Activated T-cell treated with anti-CD3 and anti-CD28 coated beads for 24 hours (primary cell): ENCODE data around the gene SELE.

Experiments used
- DNase-seq: peaks from one replicate; pipeline ENCODE4 v3.0.0-alpha.2; 2020; ENCODE audit warnings: low read depth

SELE gene, protein sequence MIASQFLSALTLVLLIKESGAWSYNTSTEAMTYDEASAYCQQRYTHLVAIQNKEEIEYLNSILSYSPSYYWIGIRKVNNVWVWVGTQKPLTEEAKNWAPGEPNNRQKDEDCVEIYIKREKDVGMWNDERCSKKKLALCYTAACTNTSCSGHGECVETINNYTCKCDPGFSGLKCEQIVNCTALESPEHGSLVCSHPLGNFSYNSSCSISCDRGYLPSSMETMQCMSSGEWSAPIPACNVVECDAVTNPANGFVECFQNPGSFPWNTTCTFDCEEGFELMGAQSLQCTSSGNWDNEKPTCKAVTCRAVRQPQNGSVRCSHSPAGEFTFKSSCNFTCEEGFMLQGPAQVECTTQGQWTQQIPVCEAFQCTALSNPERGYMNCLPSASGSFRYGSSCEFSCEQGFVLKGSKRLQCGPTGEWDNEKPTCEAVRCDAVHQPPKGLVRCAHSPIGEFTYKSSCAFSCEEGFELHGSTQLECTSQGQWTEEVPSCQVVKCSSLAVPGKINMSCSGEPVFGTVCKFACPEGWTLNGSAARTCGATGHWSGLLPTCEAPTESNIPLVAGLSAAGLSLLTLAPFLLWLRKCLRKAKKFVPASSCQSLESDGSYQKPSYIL

GRCh38 chr1:169733924-169734323, at the start of gene SELE:
Gene SELE (minus strand): TSS chr1:169734079. CDS start chr1:169733612, 467 bp downstream.
- DNase-seq, result no peak

DNA sequence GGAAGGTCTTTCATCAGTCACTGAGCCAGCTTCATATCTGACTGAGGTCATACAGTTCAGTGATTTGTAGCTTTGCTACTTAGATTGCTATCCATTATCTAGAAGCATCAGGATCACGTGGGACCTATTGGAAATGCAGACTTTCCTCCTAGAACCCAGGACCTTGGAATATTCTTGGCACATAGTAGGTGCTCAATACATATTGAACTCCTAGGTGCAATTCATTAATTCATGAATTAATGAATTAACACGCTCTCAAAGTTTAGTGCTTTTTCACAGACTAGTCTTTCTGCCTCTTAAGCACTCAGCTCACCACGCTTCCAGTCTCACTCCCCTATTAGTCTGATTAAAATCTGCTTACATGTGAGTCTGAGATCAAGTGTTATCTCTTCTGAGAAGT, 48.7 kb upstream of the SELE start:
- DNase-seq, result no peak

GRCh38 chr1:169779970-169780369, 46.1 kb upstream of the SELE start:
- no peak for DNase-seq

DNA sequence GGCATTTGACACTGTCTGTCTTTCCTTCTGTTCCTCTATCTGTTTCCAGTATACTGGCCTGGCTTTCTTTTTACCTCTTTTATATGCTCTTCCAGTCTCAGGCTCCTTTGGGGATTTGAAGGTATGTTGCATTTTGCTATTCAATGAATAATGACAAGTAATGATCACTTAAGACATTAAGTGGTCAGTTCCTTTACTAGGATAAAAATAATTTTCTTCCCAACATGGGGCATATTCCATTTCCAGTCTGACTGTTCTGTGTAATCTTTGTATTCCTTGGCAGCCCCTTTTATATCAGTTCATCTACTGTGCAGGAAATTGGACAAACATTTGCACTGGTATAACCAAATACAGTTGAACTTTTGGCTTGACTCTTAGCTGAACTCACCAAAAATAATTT, 45.3 kb upstream of the SELE start:
- no peak for DNase-seq

DNA sequence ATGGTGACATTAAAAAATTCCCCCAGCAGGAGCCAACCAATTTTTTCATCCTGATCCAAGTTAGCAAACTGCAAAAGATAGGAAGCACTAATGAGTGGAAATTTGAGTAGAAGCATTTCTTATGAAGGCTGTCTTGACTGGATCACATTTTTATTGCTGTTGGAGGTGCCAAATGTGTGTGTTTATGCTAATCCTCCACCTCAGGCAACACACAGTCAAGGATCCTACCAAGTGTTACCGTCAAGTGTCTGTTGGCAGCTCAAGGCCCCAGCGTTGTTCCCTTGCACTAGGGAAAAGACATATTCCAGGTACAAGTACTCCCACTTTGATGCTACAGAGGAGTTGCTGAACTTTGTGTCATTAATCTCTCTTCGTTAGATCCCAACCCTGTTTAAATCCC, 42.6 kb upstream of the SELE start:
- DNase-seq, result no peak

GRCh38 chr1:169768161-169768560, 34.3 kb upstream of the SELE start:
- no peak for DNase-seq

GRCh38 chr1:169765580-169766331, 31.9 kb upstream of the SELE start:
- DNase-seq, result no peak

DNA sequence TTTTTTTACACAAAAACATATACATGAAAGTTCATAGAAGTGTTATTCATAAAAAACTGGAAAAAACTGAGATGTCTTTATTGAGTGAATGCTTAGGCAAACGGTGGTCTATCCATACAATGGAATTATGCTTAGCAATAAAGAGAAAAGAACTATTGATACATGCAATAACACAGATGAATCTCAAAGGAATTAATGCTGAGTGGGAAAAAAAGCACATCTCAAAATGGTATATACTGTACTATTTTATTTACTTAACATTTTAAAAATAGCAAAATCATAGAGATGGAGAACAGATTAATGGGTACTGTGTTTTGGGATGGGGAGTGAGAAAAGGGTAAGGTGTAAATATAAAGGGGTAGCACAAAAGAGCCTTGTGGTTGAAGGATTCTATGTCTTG, 31.0 kb upstream of the SELE start:
- DNase-seq, result no peak

GRCh38 chr1:169762699-169763098, 28.8 kb upstream of the SELE start:
- DNase-seq, result no peak

DNA sequence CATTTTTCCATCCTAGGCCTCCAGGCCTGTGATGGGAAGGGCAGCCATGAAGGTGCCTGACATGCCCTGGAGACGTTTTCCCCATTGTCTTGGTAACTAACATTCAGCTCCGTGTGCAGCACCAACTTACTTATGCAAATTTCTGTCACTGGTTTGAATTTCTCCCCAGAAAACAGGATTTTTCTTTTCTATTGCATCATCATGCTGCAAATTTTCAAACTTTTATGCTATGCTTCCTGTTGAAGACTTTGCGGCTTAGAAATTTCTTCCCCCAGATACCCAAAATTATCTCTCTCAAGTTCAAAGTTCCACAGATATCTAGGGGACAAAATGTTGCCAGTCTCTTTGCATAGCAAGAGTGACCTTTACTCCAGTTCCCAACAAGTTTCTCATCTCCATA, 25.2 kb upstream of the SELE start:
- no peak for DNase-seq

DNA sequence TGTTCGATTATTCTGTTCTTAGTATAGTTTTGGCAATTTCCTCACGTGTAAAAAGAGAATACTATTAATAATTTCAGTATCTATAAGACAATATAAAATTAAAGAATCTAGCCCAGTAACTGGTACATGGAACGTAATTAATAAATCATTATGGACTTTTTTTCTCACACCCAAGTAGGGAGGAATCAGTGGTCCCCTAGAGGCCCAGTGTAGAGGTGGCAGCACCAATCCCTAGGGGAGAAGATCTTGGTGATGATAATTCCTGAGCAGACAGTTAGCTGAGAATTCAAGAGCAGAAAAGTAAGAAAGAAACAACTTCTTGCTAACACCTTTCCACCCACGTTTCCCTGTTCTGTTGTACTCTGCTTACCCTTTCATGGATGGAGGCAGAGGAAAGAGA, 19.7 kb upstream of the SELE start:
- DNase-seq, result no peak

DNA sequence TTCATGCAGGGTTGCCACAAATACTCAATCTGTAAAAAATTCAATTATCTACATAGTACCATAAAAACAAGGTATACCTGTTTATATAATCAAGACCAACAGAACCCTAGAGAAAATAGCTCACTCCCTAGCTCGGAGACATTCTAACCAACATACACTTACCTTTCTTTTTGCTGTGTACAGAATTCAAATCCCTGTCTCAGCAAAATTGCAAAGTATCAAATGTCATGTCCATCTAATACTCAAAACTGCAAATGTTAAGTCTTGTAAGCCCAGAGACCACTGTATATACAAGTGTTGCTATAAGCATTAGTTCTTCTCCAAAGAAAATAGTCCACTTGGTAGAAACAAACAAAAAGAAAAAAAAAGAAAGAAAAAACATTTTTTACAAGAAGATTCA, 16.2 kb upstream of the SELE start:
- DNase-seq, result no peak

GRCh38 chr1:169746550-169746949, 12.7 kb upstream of the SELE start:
- no peak for DNase-seq

DNA sequence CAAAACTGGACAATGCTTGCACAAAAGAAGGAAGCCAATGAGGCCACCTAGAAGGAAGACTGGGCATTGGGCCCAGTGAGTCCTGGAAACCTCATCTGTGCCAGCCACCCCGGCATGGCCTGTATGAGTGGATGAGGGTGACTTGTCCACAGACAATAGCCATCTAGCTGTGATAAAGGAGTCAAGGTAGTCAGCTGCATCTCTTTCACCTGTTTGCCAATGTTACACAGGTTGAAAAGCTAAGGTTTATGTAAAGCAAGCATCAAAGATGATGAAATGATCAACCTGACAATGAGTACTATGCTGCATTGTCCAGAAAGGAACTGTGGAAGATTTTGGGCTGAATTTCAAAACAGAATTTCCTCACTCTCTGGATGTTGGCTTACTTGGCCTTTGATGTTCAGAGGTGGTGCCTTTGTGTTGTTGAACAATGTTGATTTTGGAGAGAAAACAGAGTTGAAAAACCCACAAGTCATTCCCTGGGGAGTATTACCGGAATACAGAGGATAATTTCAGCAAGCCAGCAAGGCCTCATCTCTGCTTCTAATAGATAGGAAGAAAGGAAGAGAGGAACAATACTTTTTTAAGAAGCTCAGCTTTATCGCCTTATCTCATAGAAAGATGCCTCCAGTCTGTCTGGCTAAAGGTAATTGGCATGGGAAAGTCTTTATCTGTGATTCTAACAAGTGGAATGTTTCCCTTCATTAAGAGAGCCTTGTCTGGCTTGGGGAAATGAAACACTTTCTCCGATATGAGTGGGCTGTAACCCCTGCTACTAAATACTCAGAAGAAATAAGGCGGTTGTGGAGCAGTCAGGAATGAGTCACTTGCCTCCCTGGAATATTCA, 11.4 kb upstream of the SELE start:
- DNase-seq, result no peak

GRCh38 chr1:169741666-169742394, 8.0 kb upstream of the SELE start:
- DNase-seq, result no peak

DNA sequence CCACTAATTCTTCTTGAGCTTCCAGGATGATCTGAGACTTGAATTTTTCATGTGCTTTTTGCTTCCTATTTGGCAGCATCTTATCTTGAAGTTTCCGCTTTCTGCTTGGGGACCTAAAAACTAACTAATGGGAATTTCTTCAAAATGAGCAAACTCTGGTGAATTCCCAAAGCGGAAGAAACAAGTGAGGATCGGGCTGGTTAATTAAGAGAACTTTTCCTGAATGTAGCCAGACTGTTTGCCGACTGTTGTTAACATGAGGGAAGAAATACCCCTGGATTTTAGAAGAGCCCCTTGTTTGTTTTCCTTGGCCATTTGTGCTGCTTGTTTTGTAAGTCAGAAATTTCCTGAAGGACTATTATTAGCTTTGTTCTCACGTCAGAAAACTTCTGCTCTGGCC, 6.1 kb upstream of the SELE start:
- DNase-seq, result no peak

GRCh38 chr1:169731446-169731845, 2.4 kb downstream of the SELE start:
- DNase-seq, result no peak

DNA sequence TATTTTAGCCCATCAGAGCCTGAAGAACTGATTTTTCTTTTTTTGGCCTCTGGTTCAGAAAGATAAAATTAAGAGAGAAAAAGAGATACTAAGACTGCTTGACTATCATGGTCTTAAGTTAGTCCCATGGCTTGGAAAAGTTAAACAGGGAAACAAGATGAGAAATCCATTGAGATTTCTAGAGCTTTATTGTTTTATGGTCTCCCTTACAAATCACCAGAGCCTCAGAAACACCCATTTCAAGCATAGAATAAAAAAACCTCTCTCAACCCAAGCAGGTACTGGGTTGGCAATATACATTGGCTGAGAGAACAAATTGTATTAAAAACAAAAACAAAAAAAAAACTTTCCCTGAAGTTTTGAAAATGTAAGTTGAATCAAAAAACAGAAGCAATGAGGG, 3.9 kb downstream of the SELE start:
- no peak for DNase-seq

- no peak for DNase-seq
Measured at GRCh38 chr1:169727307-169727706, 6.6 kb downstream of the SELE start.

GRCh38 chr1:169726851-169727250, 7.0 kb downstream of the SELE start:
- no peak for DNase-seq

DNA sequence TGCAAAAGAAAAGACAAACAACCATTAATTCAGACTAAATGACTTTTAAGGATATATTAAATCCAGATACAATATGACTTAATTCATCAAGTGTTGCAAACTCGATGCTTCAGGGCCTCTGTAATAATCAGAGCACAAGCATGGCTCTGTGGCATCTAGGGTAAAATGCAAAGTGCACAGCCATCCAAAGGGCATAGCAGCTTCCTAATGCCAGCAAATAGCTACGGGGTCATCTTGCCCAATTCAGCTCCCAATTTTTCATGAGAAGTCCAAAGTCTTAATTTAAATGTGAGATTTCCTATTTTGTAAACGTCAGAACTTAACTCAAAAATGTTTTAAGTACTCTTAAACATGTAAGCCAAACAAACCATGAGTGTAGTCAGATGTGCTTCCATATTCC, 7.9 kb downstream of the SELE start:
- DNase-seq, result no peak

DNA sequence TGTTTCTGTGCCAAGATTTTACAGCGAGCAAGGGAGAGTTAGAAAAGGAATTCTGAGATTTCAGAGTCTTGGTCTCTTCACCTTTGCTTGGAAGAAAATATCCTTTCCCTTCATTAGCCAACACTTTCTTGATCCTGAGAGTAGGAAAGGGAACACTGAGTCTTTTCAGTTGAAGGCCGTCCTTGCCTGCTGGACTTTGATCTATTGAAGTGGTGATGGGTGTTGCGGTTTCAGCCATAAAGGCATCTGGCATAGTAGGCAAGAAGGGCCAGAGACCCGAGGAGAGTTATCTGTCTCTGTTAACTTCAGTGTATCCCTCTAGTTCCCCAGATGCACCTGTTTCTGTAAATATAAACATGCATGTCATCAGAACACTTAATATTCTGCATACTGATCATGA, 9.7 kb downstream of the SELE start:
- DNase-seq, result no peak
